ENCODE measurements around the gene RNASET2.
"Not testable (repeated sequence)": the region's sequence is repeated elsewhere in the genome, so short reads cannot be mapped to it uniquely, and the experiment has no call there.

The RNASET2 gene

GRCh38 chr6:166900130-166900708 is 56.1 kb downstream of the RNASET2 start:
- DNase-seq = no peak

DNA sequence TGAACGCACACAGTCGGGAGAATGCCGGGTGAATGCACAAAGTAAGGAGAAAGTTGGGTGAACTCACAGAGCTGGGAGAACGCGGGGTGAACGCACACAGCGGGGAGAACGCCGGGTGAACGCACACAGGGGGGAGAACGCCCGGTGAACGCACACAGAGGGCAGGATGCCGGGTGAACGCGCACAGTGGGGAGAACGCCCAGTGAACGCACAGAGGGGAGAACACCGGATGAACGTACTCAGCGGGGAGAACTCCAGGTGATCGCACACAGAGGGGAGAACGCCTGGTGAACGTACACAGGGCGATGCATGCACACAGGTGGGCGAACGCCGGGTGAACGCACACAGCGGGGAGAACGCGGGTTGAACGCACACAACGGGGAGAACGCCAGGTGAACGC is 57.4 kb downstream of the RNASET2 start:
- no peak for DNase-seq

GRCh38 chr6:166894614-166895013 is 61.7 kb downstream of the RNASET2 start:
- DNase-seq = not testable (repeated sequence)

GRCh38 chr6:166892472-166892871 is 63.9 kb downstream of the RNASET2 start:
- DNase-seq = not testable (repeated sequence)

DNA sequence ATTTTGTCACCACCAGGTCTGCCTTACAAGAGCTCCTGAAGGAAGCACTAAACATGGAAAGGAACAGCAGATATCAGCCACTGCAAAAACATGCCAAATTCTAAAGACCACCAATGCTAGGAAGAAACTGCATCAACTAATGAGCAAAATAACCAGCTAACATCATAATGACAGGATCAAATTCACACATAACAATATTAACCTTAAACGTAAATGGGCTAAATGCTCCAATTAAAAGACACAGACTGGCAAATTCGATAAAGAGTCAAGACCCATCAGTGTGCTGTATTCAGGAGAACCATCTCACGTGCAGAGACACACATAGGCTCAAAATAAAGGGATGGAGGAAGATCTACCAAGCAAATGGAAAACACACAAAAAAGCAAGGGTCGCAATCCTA is 69.6 kb downstream of the RNASET2 start:
- DNase-seq = not testable (repeated sequence)

- not testable (repeated sequence) for DNase-seq
These were observed 71.4 kb downstream of the RNASET2 start for GRCh38 chr6:166884958-166885357.

DNA sequence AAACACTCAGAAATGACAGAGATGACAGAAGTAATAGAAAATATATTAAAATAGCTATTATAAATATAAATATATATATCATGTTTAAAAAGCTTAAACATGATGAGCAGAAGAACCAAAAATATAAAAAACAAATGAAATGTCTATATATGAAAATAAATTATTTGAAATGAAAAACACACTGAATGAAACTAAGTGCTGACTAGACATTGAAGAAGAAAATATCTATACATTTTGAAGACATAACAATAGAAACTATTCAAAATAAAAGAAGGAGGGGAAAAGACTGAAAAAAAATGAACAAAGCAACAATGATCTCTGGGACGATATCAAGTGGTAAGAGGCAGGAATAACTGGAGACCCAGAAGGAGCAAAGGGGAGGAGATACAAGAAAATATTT is 76.8 kb downstream of the RNASET2 start:
- no peak for DNase-seq
